ENCODE measurements around the gene ABCC6. TPM values are rescaled to one million over a fixed set of nuclear protein-coding genes. Genes with fewer than 3 reads are reported as not detected.

ABCC6 gene
- total RNA-seq, 3 donors from 2014 or later (not counting 1 experiment from before 2014, with no cell fraction given): 0.16 to 0.25 TPM; not detected in 1

- Histone ChIP-seq H3K9me3 (ENCODE audit: control insufficient read depth, insufficient read depth, low read length) (no peaks in the 10 kb centered on the region), H3K27me3 (ENCODE audit: control insufficient read depth, insufficient read depth, low read length) (no peaks in the 10 kb centered on the region), H3K4me1 (ENCODE audit: control insufficient read depth, insufficient read depth, low read length) (peaks cover 6% of the 10 kb centered on the region), H3K27ac (ENCODE audit: low read length) (no peak overlapping the region), H3K36me3 (ENCODE audit: control insufficient read depth, insufficient read depth, low read length) (peaks cover 29% of the 10 kb centered on the region), H3K4me3 (ENCODE audit: low read length) (no peak overlapping the region)
- intact Hi-C loops (cut with micrococcal nuclease): loop anchor here (1.0 to 10.0 kb wide), 3 partner anchors 239 to 703 kb away; partner anchors contain the start of gene CEP20
- ATAC-seq (peak; percentile 81 to 97 (median 95)), DNase-seq (peak; percentile 54 to 80)
- TF ChIP-seq CTCF (IDR thresholded peaks at IDR 0.05): peak; percentile 88
- no peak overlapping the region for H3K4me3 Mint-ChIP-seq
- H3K27me3 Mint-ChIP-seq (ENCODE audit: low read depth in 2 of 2): no peaks in the 10 kb centered on the region
- H3K4me1 Mint-ChIP-seq: no peaks in the 10 kb centered on the region
- H3K27ac Mint-ChIP-seq: no peak overlapping the region
- H3K9me3 Mint-ChIP-seq: peaks cover 0 to 3% of the 10 kb centered on the region in 2 donors
- H3K36me3 Mint-ChIP-seq: peaks cover 8% of the 10 kb centered on the region
- WGBS (ENCODE audit: insufficient coverage): 36% methylated on average over 9 of the region's 11 CpGs
Observed at GRCh38 chr16:16127469-16128116, 95.7 kb downstream of the ABCC6 start.

- Histone ChIP-seq H3K4me1 (ENCODE audit: control insufficient read depth, insufficient read depth, low read length) (peaks cover 9% of the 10 kb centered on the region), H3K27me3 (ENCODE audit: control insufficient read depth, insufficient read depth, low read length) (no peaks in the 10 kb centered on the region), H3K4me3 (ENCODE audit: low read length) (no peak overlapping the region), H3K27ac (ENCODE audit: low read length) (no peak overlapping the region), H3K9me3 (ENCODE audit: control insufficient read depth, insufficient read depth, low read length) (no peaks in the 10 kb centered on the region), H3K36me3 (ENCODE audit: control insufficient read depth, insufficient read depth, low read length) (peaks cover 33% of the 10 kb centered on the region)
- no peak for ATAC-seq
- H3K27me3 Mint-ChIP-seq (ENCODE audit: low read depth in 2 of 2): no peaks in the 10 kb centered on the region
- H3K27ac Mint-ChIP-seq: no peak overlapping the region
- H3K4me3 Mint-ChIP-seq: no peak overlapping the region
- H3K4me1 Mint-ChIP-seq: no peaks in the 10 kb centered on the region
- TF ChIP-seq CTCF (IDR thresholded peaks at IDR 0.05): no peak
- 78% methylated on average over 10 of the region's 10 CpGs for WGBS (ENCODE audit: insufficient coverage)
- H3K9me3 Mint-ChIP-seq: peaks cover 0 to 3% of the 10 kb centered on the region in 2 donors
- peaks cover 8% of the 10 kb centered on the region for H3K36me3 Mint-ChIP-seq
- intact Hi-C loops (cut with micrococcal nuclease): loop anchor here (1.0 to 10.0 kb wide), 3 partner anchors 238 to 702 kb away; partner anchors contain the start of gene CEP20
- no peak for DNase-seq
Observed at GRCh38 chr16:16126896-16127295, 96.4 kb downstream of the ABCC6 start.

GRCh38 chr16:16124974-16125373 is 98.3 kb downstream of the ABCC6 start:
- intact Hi-C loops (cut with micrococcal nuclease): loop anchor here (10.0 kb wide), 1 partner anchor 700 kb away; no protein-coding TSS in a partner anchor
- Mint-ChIP-seq H3K27me3 (ENCODE audit: low read depth in 2 of 2) (no peaks in the 10 kb centered on the region), H3K4me1 (peaks cover 17 to 19% of the 10 kb centered on the region in 2 donors), H3K4me3 (no peak overlapping the region), H3K9me3 (peaks cover 0 to 3% of the 10 kb centered on the region in 2 donors), H3K36me3 (peaks cover 8% of the 10 kb centered on the region), H3K27ac (no peak overlapping the region)
- DNase-seq: no peak
- Histone ChIP-seq H3K36me3 (ENCODE audit: control insufficient read depth, insufficient read depth, low read length) (peaks cover 34% of the 10 kb centered on the region), H3K4me3 (ENCODE audit: low read length) (no peak overlapping the region), H3K27me3 (ENCODE audit: control insufficient read depth, insufficient read depth, low read length) (no peaks in the 10 kb centered on the region), H3K9me3 (ENCODE audit: control insufficient read depth, insufficient read depth, low read length) (no peaks in the 10 kb centered on the region), H3K27ac (ENCODE audit: low read length) (no peak overlapping the region), H3K4me1 (ENCODE audit: control insufficient read depth, insufficient read depth, low read length) (peaks cover 28% of the 10 kb centered on the region)
- ATAC-seq: no peak
- 98% methylated on average over 3 of the region's 3 CpGs for WGBS (ENCODE audit: insufficient coverage)
- TF ChIP-seq CTCF (IDR thresholded peaks at IDR 0.05): no peak

All from natural killer cell (primary cell).